Measurements from ENCODE around the gene SAMD5.

SAMD5 gene

DNA sequence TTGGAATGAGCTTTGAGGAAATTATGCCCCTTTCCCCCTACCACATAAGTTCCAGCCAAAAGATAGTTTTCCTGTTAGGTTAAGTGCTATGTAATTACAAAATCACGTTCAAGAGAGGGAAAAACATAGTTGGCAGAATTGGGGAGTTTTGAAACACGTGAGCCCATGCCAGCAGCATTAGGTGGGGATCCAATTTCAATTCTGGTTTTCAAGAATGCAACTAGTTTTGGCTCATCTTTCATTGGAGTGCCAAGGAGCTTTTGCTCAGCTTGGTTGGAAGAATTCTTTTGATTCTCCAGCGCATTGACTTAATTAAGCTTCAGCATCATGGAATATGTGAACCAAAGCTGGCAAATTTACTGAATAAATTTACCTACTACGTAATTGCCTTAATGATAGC lies 95.9 kb downstream of the SAMD5 start:
- no peak for DNase-seq (ENCODE audit: low read depth)
- TF ChIP-seq, protein P1, sequence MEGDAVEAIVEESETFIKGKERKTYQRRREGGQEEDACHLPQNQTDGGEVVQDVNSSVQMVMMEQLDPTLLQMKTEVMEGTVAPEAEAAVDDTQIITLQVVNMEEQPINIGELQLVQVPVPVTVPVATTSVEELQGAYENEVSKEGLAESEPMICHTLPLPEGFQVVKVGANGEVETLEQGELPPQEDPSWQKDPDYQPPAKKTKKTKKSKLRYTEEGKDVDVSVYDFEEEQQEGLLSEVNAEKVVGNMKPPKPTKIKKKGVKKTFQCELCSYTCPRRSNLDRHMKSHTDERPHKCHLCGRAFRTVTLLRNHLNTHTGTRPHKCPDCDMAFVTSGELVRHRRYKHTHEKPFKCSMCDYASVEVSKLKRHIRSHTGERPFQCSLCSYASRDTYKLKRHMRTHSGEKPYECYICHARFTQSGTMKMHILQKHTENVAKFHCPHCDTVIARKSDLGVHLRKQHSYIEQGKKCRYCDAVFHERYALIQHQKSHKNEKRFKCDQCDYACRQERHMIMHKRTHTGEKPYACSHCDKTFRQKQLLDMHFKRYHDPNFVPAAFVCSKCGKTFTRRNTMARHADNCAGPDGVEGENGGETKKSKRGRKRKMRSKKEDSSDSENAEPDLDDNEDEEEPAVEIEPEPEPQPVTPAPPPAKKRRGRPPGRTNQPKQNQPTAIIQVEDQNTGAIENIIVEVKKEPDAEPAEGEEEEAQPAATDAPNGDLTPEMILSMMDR (conservative IDR thresholded peaks at IDR 0.05; ENCODE audit: control insufficient read depth, insufficient read depth, low read depth, low read length): no peak
- H3K4me3 ChIP-seq (ENCODE audit: control insufficient read depth, low read depth, low read length): no peak overlapping the region

DNA sequence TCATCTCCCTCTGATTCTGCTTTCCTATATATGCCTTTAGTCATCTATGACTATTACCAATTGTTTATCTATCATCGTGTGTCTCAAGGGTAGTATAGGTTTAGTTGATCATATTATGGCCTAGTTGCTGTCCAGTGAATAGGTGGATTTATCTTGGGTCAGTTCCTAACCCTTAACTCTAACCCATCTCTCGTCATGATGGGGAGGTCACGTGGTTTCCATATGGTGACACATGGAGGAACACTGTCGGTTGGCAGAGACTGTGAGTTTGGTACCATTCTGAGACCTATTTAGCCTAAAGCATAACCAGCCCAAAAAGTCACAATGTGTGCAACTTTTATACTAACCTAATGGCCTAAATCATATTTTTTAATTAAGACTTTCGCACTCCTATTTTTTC lies 103.5 kb downstream of the SAMD5 start:
- H3K4me3 ChIP-seq (ENCODE audit: control insufficient read depth, low read depth, low read length): no peak overlapping the region
- TF ChIP-seq, protein P1 (conservative IDR thresholded peaks at IDR 0.05; ENCODE audit: control insufficient read depth, insufficient read depth, low read depth, low read length): no peak
- DNase-seq (ENCODE audit: low read depth): no peak

- H3K4me3 ChIP-seq (ENCODE audit: control insufficient read depth, low read depth, low read length): no peak overlapping the region
- no peak for DNase-seq (ENCODE audit: low read depth)
- TF ChIP-seq, protein P1 (conservative IDR thresholded peaks at IDR 0.05; ENCODE audit: control insufficient read depth, insufficient read depth, low read depth, low read length): no peak
Observed at GRCh38 chr6:147614501-147614900, 106.0 kb downstream of the SAMD5 start.

GRCh38 chr6:147615659-147616456 lies 107.4 kb downstream of the SAMD5 start:
- no peak overlapping the region for H3K4me3 ChIP-seq (ENCODE audit: control insufficient read depth, low read depth, low read length)
- TF ChIP-seq, protein P1 (conservative IDR thresholded peaks at IDR 0.05; ENCODE audit: control insufficient read depth, insufficient read depth, low read depth, low read length): no peak
- peak; percentile 23 for DNase-seq (ENCODE audit: low read depth)

GRCh38 chr6:147617366-147617765 lies 108.9 kb downstream of the SAMD5 start:
- DNase-seq (ENCODE audit: low read depth): no peak
- no peak overlapping the region for H3K4me3 ChIP-seq (ENCODE audit: control insufficient read depth, low read depth, low read length)
- TF ChIP-seq, protein P1 (conservative IDR thresholded peaks at IDR 0.05; ENCODE audit: control insufficient read depth, insufficient read depth, low read depth, low read length): no peak

DNA sequence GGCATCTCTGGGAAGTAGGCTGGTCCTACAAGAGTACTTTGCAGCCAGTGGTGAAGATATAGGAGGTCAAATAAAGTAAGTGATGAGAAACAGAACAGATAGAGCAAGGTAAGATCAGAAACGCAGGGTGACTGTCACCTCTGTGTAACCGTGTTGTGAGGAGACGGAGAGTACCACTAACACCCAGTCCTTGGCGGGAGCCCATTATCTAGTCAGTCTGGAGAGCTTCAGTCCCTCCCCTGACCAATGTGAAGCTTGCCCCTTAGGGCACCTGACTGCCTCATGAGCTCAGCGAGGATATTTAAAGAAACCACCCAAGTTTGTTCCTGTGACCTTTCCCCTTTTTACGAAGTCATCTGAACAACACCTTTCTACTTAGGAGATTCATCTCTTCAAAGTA lies 110.0 kb downstream of the SAMD5 start:
- TF ChIP-seq, protein P1 (conservative IDR thresholded peaks at IDR 0.05; ENCODE audit: control insufficient read depth, insufficient read depth, low read depth, low read length): no peak
- H3K4me3 ChIP-seq (ENCODE audit: control insufficient read depth, low read depth, low read length): no peak overlapping the region
- no peak for DNase-seq (ENCODE audit: low read depth)
